ENCODE measurements around the gene ABCB10. TPM values are rescaled to one million over a fixed set of nuclear protein-coding genes. Genes with fewer than 3 reads are reported as not detected.
A peak's percentile ranks its signal among the peaks of the same experiment; 100 is the strongest.
"Not testable (repeated sequence)": the region's sequence is repeated elsewhere in the genome, so short reads cannot be mapped to it uniquely, and the experiment has no call there.

ABCB10 gene
- total and polyA plus RNA-seq, 7 experiments from 2014 or later = 6.4 to 31.9 (median 17.7) TPM

GRCh38 chr1:229596925-229597699 is 38.6 kb upstream of the ABCB10 start:
- H3K36me3 ChIP-seq (ENCODE audit: control insufficient read depth in 2 of 3, insufficient read depth in 3 of 3, low read length in 3 of 3) = peaks cover 2 to 40% (median 11%) of the 10 kb centered on the region in 3 experiments
- CTCF ChIA-PET = no interaction called here
- Mint-ChIP-seq H3K36me3 (peaks cover 4 to 66% (median 35%) of the 10 kb centered on the region in 5 donors), H3K27me3 (no peaks in the 10 kb centered on the region), H3K27ac (peak overlapping the region in 1 of 9 donors; percentile 23), H3K4me1 (peaks cover 0 to 11% (median 7%) of the 10 kb centered on the region in 7 donors), H3K9me3 (no peaks in the 10 kb centered on the region), H3K4me3 (no peak overlapping the region)
- no peaks in the 10 kb centered on the region for H3K4me1 ChIP-seq (ENCODE audit: control insufficient read depth in 2 of 2, insufficient read depth in 2 of 2, low read length in 2 of 2)
- H3K9me3 ChIP-seq (ENCODE audit: control insufficient read depth in 2 of 3, low read length in 3 of 3) = no peaks in the 10 kb centered on the region
- no peak for ATAC-seq
- DNase-seq = no peak
- intact Hi-C loops (cut with micrococcal nuclease) = no loop called here
- POLR2A ChIA-PET = no interaction called here
- no peaks in the 10 kb centered on the region for H3K27me3 ChIP-seq (ENCODE audit: control insufficient read depth in 2 of 2, insufficient read depth in 2 of 2, low read length in 2 of 2)
- H3K27ac ChIP-seq (ENCODE audit: low read depth, low read length) = no peak overlapping the region
- no peak overlapping the region for H3K4me3 ChIP-seq (ENCODE audit: low read length)

GRCh38 chr1:229595876-229596275 is 37.4 kb upstream of the ABCB10 start:
- H3K4me3 ChIP-seq (ENCODE audit: low read length); DNase-seq; POLR2A ChIA-PET; H3K27ac Mint-ChIP-seq; H3K9me3 Mint-ChIP-seq; CTCF ChIA-PET; intact Hi-C loops (cut with micrococcal nuclease); H3K9me3 ChIP-seq (ENCODE audit: control insufficient read depth in 2 of 3, low read length in 3 of 3); ATAC-seq; H3K27ac ChIP-seq (ENCODE audit: low read depth, low read length); H3K4me1 ChIP-seq (ENCODE audit: control insufficient read depth in 2 of 2, insufficient read depth in 2 of 2, low read length in 2 of 2); H3K27me3 Mint-ChIP-seq; H3K4me3 Mint-ChIP-seq; H3K27me3 ChIP-seq (ENCODE audit: control insufficient read depth in 2 of 2, insufficient read depth in 2 of 2, low read length in 2 of 2): not testable (repeated sequence)
- Mint-ChIP-seq H3K36me3 (peaks cover 4 to 58% (median 25%) of the 10 kb centered on the region in 5 donors), H3K4me1 (peaks cover 0 to 11% (median 6%) of the 10 kb centered on the region in 7 donors)
- peaks cover 0 to 30% (median 8%) of the 10 kb centered on the region in 3 experiments for H3K36me3 ChIP-seq (ENCODE audit: control insufficient read depth in 2 of 3, insufficient read depth in 3 of 3, low read length in 3 of 3)

GRCh38 chr1:229594227-229595008 is 35.9 kb upstream of the ABCB10 start:
- Mint-ChIP-seq H3K27ac (no peak overlapping the region), H3K4me1 (peaks cover 0 to 6% (median 4%) of the 10 kb centered on the region in 7 donors), H3K36me3 (peaks cover 0 to 51% (median 19%) of the 10 kb centered on the region in 5 donors), H3K4me3 (no peak overlapping the region), H3K9me3 (no peaks in the 10 kb centered on the region), H3K27me3 (no peaks in the 10 kb centered on the region)
- intact Hi-C loops (cut with micrococcal nuclease) = no loop called here
- H3K9me3 ChIP-seq (ENCODE audit: control insufficient read depth in 2 of 3, low read length in 3 of 3) = no peaks in the 10 kb centered on the region
- H3K27ac ChIP-seq (ENCODE audit: low read depth, low read length) = no peak overlapping the region
- H3K27me3 ChIP-seq (ENCODE audit: control insufficient read depth in 2 of 2, insufficient read depth in 2 of 2, low read length in 2 of 2) = no peaks in the 10 kb centered on the region
- DNase-seq (no peak), ATAC-seq (no peak)
- peaks cover 0 to 24% (median 8%) of the 10 kb centered on the region in 3 experiments for H3K36me3 ChIP-seq (ENCODE audit: control insufficient read depth in 2 of 3, insufficient read depth in 3 of 3, low read length in 3 of 3)
- H3K4me1 ChIP-seq (ENCODE audit: control insufficient read depth in 2 of 2, insufficient read depth in 2 of 2, low read length in 2 of 2) = no peaks in the 10 kb centered on the region
- ChIA-PET CTCF (no interaction called here), POLR2A (no interaction called here)
- H3K4me3 ChIP-seq (ENCODE audit: low read length) = no peak overlapping the region

- intact Hi-C loops (cut with micrococcal nuclease) = no loop called here
- Histone ChIP-seq H3K4me1 (ENCODE audit: control insufficient read depth in 2 of 2, insufficient read depth in 2 of 2, low read length in 2 of 2) (no peaks in the 10 kb centered on the region), H3K27me3 (ENCODE audit: control insufficient read depth in 2 of 2, insufficient read depth in 2 of 2, low read length in 2 of 2) (no peaks in the 10 kb centered on the region), H3K4me3 (ENCODE audit: low read length) (no peak overlapping the region), H3K9me3 (ENCODE audit: control insufficient read depth in 2 of 3, low read length in 3 of 3) (no peaks in the 10 kb centered on the region), H3K27ac (ENCODE audit: low read depth, low read length) (no peak overlapping the region), H3K36me3 (ENCODE audit: control insufficient read depth in 2 of 3, insufficient read depth in 3 of 3, low read length in 3 of 3) (peaks cover 0 to 24% (median 8%) of the 10 kb centered on the region in 3 experiments)
- Mint-ChIP-seq H3K4me3 (no peak overlapping the region), H3K27ac (no peak overlapping the region), H3K27me3 (no peaks in the 10 kb centered on the region), H3K9me3 (no peaks in the 10 kb centered on the region), H3K4me1 (peaks cover 0 to 4% (median 1%) of the 10 kb centered on the region in 7 donors), H3K36me3 (peaks cover 0 to 49% (median 19%) of the 10 kb centered on the region in 5 donors)
- no peak for DNase-seq
- no peak for ATAC-seq
- ChIA-PET POLR2A (no interaction called here), CTCF (no interaction called here)
These were observed 35.3 kb upstream of the ABCB10 start for GRCh38 chr1:229593800-229594199.

GRCh38 chr1:229590119-229590518 is 31.6 kb upstream of the ABCB10 start:
- H3K27ac Mint-ChIP-seq = no peak overlapping the region
- no peak for ATAC-seq

GRCh38 chr1:229585338-229585737 is 26.8 kb upstream of the ABCB10 start:
- H3K4me1 Mint-ChIP-seq = no peaks in the 10 kb centered on the region
- Histone ChIP-seq H3K4me1 (ENCODE audit: control insufficient read depth in 2 of 2, insufficient read depth in 2 of 2, low read length in 2 of 2) (no peaks in the 10 kb centered on the region), H3K36me3 (ENCODE audit: control insufficient read depth in 2 of 3, insufficient read depth in 3 of 3, low read length in 3 of 3) (no peaks in the 10 kb centered on the region), H3K27ac (ENCODE audit: low read depth, low read length) (no peak overlapping the region), H3K27me3 (ENCODE audit: control insufficient read depth in 2 of 2, insufficient read depth in 2 of 2, low read length in 2 of 2) (no peaks in the 10 kb centered on the region), H3K4me3 (ENCODE audit: low read length) (no peak overlapping the region), H3K9me3 (ENCODE audit: control insufficient read depth in 2 of 3, low read length in 3 of 3) (no peaks in the 10 kb centered on the region)
- peaks cover 0 to 9% (median 0%) of the 10 kb centered on the region in 5 donors for H3K27me3 Mint-ChIP-seq
- intact Hi-C loops (cut with micrococcal nuclease) = no loop called here
- ATAC-seq = no peak
- ChIA-PET POLR2A (no interaction called here), CTCF (interaction anchor here (0.7 kb wide), 1 partner anchor 109 kb away, joined by 5 read pairs; no protein-coding TSS in a partner anchor)
- no peaks in the 10 kb centered on the region for H3K9me3 Mint-ChIP-seq
- H3K27ac Mint-ChIP-seq = no peak overlapping the region
- no peak for DNase-seq
- no peak overlapping the region for H3K4me3 Mint-ChIP-seq
- H3K36me3 Mint-ChIP-seq = peaks cover 0 to 8% (median 0%) of the 10 kb centered on the region in 5 donors

More at GRCh38 chr1:229590119-229590518, 31.6 kb upstream of the ABCB10 start:
- H3K9me3 ChIP-seq (ENCODE audit: control insufficient read depth in 2 of 3, low read length in 3 of 3) = no peaks in the 10 kb centered on the region
- intact Hi-C loops (cut with micrococcal nuclease) = no loop called here
- H3K4me3 ChIP-seq (ENCODE audit: low read length) = no peak overlapping the region
- ChIA-PET CTCF (no interaction called here), POLR2A (interaction anchor here (1.0 kb wide), 1 partner anchor 11 kb away, joined by 4 read pairs; no protein-coding TSS in a partner anchor)
- no peaks in the 10 kb centered on the region for H3K4me1 ChIP-seq (ENCODE audit: control insufficient read depth in 2 of 2, insufficient read depth in 2 of 2, low read length in 2 of 2)
- Mint-ChIP-seq H3K4me3 (no peak overlapping the region), H3K9me3 (no peaks in the 10 kb centered on the region), H3K36me3 (peaks cover 0 to 34% (median 2%) of the 10 kb centered on the region in 5 donors), H3K27me3 (no peaks in the 10 kb centered on the region), H3K4me1 (no peaks in the 10 kb centered on the region)
- no peak for DNase-seq
- H3K36me3 ChIP-seq (ENCODE audit: control insufficient read depth in 2 of 3, insufficient read depth in 3 of 3, low read length in 3 of 3) = peaks cover 0 to 19% (median 8%) of the 10 kb centered on the region in 3 experiments
- H3K27ac ChIP-seq (ENCODE audit: low read depth, low read length) = no peak overlapping the region
- no peaks in the 10 kb centered on the region for H3K27me3 ChIP-seq (ENCODE audit: control insufficient read depth in 2 of 2, insufficient read depth in 2 of 2, low read length in 2 of 2)

Measured in naive thymus-derived CD4-positive, alpha-beta T cell (primary cell).